GM18951 (cell line): Measurements from ENCODE around the gene DNAH9.

Experiments
- POLR2A ChIP-seq: IDR thresholded peaks from 4 replicates; pipeline ENCODE4 v1.6.1; 2011; ENCODE audit warnings: mild to moderate bottlenecking; ENCODE audit not compliant: insufficient read length, insufficient read depth; ENCODE audit errors: extremely low read depth
- in situ Hi-C: fragments of 300-500 bp; cut with MboI; formaldehyde crosslinking; loops from one replicate; pipeline ENCODE4 v1.12.0; 2022; ENCODE audit warnings: low sequenced_read_pairs, mixed read lengths, inconsistent platforms; ENCODE audit not compliant: unreplicated experiment

Gene DNAH9

GRCh38 chr17:11825572-11826209 lies 227.4 kb downstream of the DNAH9 start:
- TF ChIP-seq POLR2A, result no peak
- in situ Hi-C loops, result no loop called here

DNA sequence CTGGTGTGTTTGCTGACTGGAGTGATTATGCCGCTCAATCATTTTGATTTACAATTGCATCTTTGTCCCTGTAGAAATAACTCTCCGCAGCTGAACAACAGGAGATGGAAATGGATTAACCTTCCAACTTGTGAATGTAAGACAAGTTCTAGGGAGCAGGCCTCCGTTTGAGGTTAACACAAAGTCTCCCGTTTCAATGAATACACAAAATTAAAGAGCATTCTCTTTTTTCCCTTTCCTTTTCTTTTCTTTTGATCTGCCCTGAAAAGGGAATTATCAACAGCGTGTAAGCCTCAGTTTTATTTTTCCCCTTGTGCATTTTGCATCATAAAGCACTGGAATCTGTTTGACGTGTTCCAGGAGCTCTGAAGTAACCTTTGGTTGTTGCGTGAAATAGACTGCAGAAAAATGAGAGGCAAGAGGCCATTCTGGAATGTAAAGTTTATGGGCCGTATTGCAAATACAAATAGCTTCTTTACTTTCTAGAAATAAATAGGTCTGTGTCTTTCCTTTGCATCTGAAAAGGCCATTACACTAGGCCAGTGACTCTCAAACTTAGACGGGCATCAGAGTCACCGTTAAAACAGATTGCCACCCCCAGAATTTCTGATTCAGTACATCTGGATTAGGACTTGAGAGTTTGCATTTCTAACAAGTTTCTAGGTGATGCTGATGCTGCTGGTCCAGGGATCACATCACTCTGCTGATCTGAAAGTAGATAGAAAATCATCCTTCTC lies 234.3 kb downstream of the DNAH9 start:
- TF ChIP-seq POLR2A, result no peak
- in situ Hi-C loops, result no loop called here

GRCh38 chr17:11836508-11836907 lies 238.2 kb downstream of the DNAH9 start:
- in situ Hi-C loops, result no loop called here

GRCh38 chr17:11840052-11840451 lies 241.8 kb downstream of the DNAH9 start:
- no peak for TF ChIP-seq POLR2A
- in situ Hi-C loops, result no loop called here

More at GRCh38 chr17:11836508-11836907, 238.2 kb downstream of the DNAH9 start:
- no peak for TF ChIP-seq POLR2A

DNA sequence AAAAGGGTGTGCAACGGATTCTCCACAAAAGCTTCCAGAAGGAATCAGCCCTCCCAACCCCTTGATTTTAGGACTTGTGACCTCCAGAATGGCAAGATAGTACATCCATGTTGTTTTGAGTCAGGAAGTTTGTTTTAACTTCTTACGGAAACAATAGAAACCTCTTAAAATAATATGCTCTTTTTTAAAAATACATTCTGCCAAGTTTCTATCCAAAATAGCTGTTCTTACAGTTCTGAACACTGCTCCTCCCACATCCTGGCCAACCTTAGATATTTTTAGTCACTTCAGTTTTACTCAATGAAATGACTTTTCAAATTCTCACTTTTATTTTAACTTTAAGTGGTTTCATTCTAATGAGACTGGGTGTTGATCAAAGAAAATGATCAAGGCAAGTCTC lies 242.6 kb downstream of the DNAH9 start:
- TF ChIP-seq POLR2A, result no peak
- in situ Hi-C loops, result no loop called here

DNA sequence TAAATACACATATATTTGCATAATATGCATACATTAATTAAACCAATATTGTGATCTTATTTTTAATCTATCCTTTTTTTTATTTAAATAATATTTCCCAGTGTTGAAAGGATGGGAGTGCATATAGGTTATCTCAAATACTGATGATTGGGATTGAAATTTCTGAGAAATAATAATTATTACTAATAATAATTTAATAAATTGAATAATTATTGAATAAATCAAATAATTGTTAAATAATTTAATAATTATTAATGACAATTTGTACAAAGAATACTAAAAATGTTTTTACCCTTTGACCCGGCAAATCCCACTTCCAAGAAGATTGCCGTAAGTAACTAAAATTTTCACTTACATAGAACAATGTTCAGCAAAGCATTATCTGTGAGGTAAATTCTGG lies 250.1 kb downstream of the DNAH9 start:
- TF ChIP-seq POLR2A, result no peak
- in situ Hi-C loops, result no loop called here

GRCh38 chr17:11852231-11852630 lies 254.0 kb downstream of the DNAH9 start:
- TF ChIP-seq POLR2A, result no peak
- in situ Hi-C loops, result no loop called here

- in situ Hi-C loops, result no loop called here
- no peak for TF ChIP-seq POLR2A
Observed at GRCh38 chr17:11852912-11853311, 254.6 kb downstream of the DNAH9 start.

DNA sequence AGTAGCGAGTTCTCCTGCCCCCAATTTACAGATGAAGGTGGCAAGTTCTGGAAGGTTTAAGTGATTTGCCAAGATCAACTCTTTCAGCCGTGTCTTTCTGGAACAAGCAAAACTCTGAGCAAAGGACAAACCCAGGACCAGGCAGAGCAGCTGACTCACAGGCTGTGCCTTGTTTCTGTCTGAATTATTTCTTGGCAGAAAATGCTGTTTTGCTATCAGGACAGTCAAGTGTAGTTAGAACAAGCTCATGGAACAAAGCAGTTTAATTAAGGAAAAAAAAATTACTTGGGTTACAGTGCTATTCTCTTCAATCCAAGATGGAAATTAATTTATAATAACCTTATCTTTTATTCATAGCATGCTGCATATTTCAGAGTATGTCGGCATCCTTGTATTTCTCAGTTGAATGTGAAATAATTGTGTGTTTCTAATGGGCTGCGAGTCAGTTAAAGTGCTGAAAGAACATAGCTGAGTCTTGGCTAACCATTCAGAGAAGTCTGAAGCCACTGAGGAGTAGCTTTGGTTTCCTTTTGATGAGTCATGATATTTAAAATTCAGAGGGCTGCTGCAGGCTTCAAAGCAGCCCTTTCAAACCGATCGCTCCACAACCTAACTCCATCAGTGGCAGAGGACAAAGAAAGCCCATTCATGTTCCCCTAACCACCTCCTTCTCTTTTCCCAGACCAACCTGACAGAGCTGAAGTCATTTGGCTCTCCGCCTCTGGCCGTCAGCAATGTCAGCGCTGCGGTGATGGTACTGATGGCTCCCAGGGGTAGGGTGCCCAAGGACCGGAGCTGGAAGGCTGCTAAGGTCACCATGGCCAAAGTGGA lies 255.3 kb downstream of the DNAH9 start:
- no peak for TF ChIP-seq POLR2A
- in situ Hi-C loops, result no loop called here

- in situ Hi-C loops, result no loop called here
- no peak for TF ChIP-seq POLR2A
Observed at GRCh38 chr17:11855306-11855705, 257.0 kb downstream of the DNAH9 start.

GRCh38 chr17:11857006-11857405 lies 258.7 kb downstream of the DNAH9 start:
- TF ChIP-seq POLR2A, result no peak
- in situ Hi-C loops, result no loop called here

- TF ChIP-seq POLR2A, result no peak
- in situ Hi-C loops, result no loop called here
Observed at GRCh38 chr17:11869680-11870394, 271.6 kb downstream of the DNAH9 start.

- in situ Hi-C loops, result no loop called here
- no peak for TF ChIP-seq POLR2A
Observed at GRCh38 chr17:11871773-11872172, 273.5 kb downstream of the DNAH9 start.
